WTC11 (cell line): ENCODE data around the gene SMIM44.

ENCODE experiments used
- CTCF ChIP-seq: fragments of 200-600 bp; IDR thresholded peaks from 2 replicates; pipeline ENCODE4 v1.8.0; 2022; ENCODE audit warnings: antibody characterized with exemption
- E2F5 ChIP-seq: sonication (generic); formaldehyde crosslinking; IDR thresholded peaks from 2 replicates; pipeline ENCODE4 v1.8.1; 2022; ENCODE audit warnings: mild to moderate bottlenecking, moderate library complexity, missing genetic modification reagents
- EMX1 ChIP-seq: fragments of 250-450 bp; sonication (Bioruptor Pico); IDR thresholded peaks from 2 replicates; pipeline ENCODE4 v1.8.0; 2021; ENCODE audit warnings: mild to moderate bottlenecking
- ESRRA ChIP-seq: sonication (generic); formaldehyde crosslinking; IDR thresholded peaks from 2 replicates; pipeline ENCODE4 v1.8.1; 2022; ENCODE audit warnings: mild to moderate bottlenecking, missing genetic modification reagents, borderline replicate concordance
- KAT7 ChIP-seq: sonication (generic); formaldehyde crosslinking; IDR thresholded peaks from 2 replicates; pipeline ENCODE4 v1.8.1; 2023; ENCODE audit warnings: missing genetic modification reagents, mild to moderate bottlenecking, borderline replicate concordance
- PRRX2 ChIP-seq: fragments of 250-450 bp; sonication (Bioruptor Pico); IDR thresholded peaks from 2 replicates; pipeline ENCODE4 v1.8.0; 2021; ENCODE audit warnings: mild to moderate bottlenecking
- SMAD3 ChIP-seq: sonication (generic); formaldehyde crosslinking; IDR thresholded peaks from 2 replicates; pipeline ENCODE4 v1.8.0; 2022; ENCODE audit warnings: missing genetic modification reagents, mild to moderate bottlenecking, borderline replicate concordance
- SMAD4 ChIP-seq: sonication (generic); formaldehyde crosslinking; IDR thresholded peaks from 2 replicates; pipeline ENCODE4 v1.8.0; 2022; ENCODE audit warnings: mild to moderate bottlenecking, missing genetic modification reagents
- TF ChIP-seq, protein P1 (sequence below): sonication (generic); formaldehyde crosslinking; IDR thresholded peaks from 2 replicates; pipeline ENCODE4 v1.8.1; 2023; ENCODE audit warnings: mild to moderate bottlenecking, missing genetic modification reagents, borderline replicate concordance
- TF ChIP-seq, protein P2 (sequence below): sonication (generic); formaldehyde crosslinking; IDR thresholded peaks from 2 replicates; pipeline ENCODE4 v1.8.1; 2023; ENCODE audit warnings: mild to moderate bottlenecking, missing genetic modification reagents, moderate library complexity

GRCh38 chr19:3523361-3524077 is 40.3 kb upstream of the SMIM44 start:
- TF ChIP-seq EMX1 (CRISPR knock-in tag): no peak
- TF ChIP-seq SMAD3: no peak
- TF ChIP-seq, protein P1, sequence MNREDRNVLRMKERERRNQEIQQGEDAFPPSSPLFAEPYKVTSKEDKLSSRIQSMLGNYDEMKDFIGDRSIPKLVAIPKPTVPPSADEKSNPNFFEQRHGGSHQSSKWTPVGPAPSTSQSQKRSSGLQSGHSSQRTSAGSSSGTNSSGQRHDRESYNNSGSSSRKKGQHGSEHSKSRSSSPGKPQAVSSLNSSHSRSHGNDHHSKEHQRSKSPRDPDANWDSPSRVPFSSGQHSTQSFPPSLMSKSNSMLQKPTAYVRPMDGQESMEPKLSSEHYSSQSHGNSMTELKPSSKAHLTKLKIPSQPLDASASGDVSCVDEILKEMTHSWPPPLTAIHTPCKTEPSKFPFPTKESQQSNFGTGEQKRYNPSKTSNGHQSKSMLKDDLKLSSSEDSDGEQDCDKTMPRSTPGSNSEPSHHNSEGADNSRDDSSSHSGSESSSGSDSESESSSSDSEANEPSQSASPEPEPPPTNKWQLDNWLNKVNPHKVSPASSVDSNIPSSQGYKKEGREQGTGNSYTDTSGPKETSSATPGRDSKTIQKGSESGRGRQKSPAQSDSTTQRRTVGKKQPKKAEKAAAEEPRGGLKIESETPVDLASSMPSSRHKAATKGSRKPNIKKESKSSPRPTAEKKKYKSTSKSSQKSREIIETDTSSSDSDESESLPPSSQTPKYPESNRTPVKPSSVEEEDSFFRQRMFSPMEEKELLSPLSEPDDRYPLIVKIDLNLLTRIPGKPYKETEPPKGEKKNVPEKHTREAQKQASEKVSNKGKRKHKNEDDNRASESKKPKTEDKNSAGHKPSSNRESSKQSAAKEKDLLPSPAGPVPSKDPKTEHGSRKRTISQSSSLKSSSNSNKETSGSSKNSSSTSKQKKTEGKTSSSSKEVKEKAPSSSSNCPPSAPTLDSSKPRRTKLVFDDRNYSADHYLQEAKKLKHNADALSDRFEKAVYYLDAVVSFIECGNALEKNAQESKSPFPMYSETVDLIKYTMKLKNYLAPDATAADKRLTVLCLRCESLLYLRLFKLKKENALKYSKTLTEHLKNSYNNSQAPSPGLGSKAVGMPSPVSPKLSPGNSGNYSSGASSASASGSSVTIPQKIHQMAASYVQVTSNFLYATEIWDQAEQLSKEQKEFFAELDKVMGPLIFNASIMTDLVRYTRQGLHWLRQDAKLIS (CRISPR knock-in tag): no peak
- TF ChIP-seq E2F5: no peak
- no peak for TF ChIP-seq KAT7
- TF ChIP-seq SMAD4 (CRISPR knock-in tag): no peak
- no peak for TF ChIP-seq CTCF
- no peak for TF ChIP-seq PRRX2 (CRISPR knock-in tag)
- TF ChIP-seq, protein P2, sequence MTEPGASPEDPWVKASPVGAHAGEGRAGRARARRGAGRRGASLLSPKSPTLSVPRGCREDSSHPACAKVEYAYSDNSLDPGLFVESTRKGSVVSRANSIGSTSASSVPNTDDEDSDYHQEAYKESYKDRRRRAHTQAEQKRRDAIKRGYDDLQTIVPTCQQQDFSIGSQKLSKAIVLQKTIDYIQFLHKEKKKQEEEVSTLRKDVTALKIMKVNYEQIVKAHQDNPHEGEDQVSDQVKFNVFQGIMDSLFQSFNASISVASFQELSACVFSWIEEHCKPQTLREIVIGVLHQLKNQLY: no peak
- no peak for TF ChIP-seq ESRRA (CRISPR knock-in tag)
